Right ventricle myocardium superior (tissue), 1 donor: ENCODE measurements around the gene NAT8L. TPM values are rescaled to one million over a fixed set of nuclear protein-coding genes. Genes with fewer than 3 reads are reported as not detected.

Source experiments
- ATAC-seq: fragments of 200-7000 bp; cut with Tn5 transposase; one replicate; pipeline ENCODE4 v1.9.1; 2020; ENCODE audit warnings: mild to moderate bottlenecking; ENCODE audit not compliant: poor library complexity
- DNase-seq: peaks from one replicate; pipeline ENCODE4 v3.0.0-alpha.2; 2020
- intact Hi-C: fragments of 100-400 bp; cut with DNase I; formaldehyde crosslinking; loops from one replicate; pipeline ENCODE4 v1.11.2; 2022
- total RNA-seq: library from RNA; stranded (reverse); fragmentation: NEBNext Ultra II Directional; extraction: Animal tissue kit (Norgen Biotek cat#: 25700); gene quantifications from one replicate; pipeline ENCODE4 v1.2.1, GENCODE V29; 2021
- donor health status: DM: no; HTN: yes; CAD: no; lungs with severe emphysema.

NAT8L gene
- total RNA-seq, 1 donor from 2014 or later, result 1.00 TPM

DNA sequence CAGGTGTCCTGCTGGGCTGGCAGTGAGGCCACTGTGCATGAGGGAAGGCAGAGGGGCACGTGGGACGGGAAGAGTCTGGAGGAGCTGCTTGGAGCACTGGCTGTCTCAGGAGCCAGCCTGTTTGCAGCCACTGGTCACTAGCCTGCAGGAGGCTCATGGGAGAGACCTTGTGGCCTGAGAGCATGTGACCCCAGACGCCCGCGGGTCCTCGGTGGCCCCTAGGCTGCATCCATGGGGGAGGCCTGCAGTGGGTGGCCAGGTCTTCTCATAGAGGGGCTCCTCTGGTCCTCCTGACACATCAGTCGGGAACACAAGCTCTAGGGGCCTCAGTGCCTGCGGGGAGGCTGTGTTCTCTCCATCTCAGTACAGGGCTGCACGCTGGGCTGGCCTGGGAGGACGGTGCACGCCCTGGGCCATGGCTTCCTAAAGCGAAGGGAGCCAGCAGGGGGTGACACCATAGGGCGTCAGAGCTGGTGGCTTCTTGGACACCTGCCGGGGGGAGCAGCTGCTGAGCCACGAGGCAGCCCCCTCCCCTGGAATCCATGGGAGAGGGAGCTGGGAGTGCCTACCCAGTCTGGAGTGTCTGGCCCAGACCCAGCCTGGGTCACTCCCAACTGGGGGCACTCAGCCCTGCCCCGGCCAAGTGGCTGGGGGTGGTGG, 12.3 kb downstream of the NAT8L start:
- DNase-seq (peak; percentile 29), ATAC-seq (no peak)
- intact Hi-C loops, result no loop called here

DNA sequence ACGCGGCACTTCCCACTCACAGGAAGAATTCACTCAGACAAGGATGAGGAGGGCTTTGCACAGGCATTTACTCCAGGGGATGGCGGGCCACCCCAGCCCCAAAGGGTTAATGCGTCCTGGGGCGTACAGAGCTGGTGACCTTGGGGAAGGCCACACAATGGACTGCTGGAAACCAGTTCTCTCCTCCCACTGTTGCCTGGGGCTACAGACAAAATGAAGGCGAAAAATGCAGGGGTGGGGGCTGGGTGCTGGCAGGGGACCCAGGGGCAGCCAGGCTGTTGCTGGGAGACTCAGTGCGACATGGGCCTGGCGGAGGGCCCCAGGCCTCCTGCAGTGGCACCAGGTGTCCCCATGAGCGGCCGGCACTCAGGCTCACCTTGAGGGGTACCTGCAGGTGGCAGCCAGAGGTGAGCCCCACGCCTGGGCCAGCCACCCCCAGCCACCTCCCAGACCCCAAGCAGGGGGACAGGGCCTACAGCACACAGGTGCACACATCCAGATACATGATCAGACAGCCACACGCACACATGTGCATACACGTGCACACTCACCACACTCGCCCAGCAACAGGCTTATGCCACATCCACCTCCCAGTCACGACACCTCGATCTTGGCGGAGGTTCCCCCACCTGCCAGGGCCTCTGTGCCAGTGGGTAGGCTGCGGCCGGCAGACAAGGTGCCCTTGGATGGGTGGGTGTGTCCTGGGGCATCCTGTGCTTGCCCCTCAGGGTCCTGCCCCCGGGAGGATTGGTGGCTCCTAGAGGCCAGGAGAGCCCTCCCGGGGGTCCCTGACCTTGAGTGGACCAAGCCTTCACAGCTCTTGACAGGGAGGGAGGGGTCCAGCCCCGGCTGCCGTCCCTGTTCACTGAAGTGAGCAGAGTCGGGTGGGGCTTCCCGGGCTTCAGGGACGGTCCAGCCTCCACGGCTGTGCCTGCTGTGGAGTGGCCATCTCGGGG, 13.1 kb downstream of the NAT8L start:
- ATAC-seq, result no peak
- peak; percentile 33 for DNase-seq

DNA sequence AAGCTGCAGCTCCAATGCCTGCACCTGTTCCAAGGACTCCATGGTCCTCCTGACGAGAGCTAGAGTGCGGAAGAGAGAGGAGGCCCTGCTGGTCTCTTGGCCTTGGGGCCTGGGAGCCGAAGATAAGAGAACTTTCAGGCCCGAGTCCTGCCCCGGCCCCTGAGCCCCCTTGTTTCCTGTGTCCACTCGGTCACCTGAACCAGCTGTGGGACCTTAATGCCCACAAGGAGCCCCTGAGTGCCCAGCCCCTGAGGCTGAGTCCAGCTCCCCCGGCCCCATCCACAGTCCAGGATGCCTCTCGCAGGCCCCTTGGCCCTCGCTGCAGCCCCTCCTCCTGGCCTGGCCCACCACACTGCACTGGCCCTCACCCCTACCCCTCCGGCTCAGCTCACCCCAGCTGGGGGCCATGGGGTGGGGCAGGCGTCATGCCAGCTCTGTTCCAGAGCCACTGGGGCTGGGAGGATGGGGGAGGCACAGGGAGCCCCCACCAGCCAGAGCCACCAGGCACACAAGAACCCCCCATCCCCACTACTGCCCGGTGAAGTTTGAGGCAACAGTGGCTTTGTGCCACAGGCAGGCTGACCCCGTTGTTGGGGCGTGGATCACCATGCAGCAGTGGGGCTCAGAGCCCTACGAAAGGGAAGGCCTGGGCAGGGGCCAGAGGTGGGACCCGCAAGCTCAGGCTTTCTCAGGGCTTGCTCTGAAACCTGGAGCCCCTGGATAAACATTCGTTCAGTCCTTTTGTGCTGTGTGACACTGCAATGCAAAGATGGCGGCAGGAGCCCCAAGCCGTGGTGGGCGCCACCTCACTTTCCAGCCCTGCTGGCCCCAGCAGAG, 14.1 kb downstream of the NAT8L start:
- DNase-seq, result no peak
- no peak for ATAC-seq
- intact Hi-C loops, result no loop called here

More for the DNA sequence above, 13.1 kb downstream of the NAT8L start:
- intact Hi-C loops, result no loop called here

DNA sequence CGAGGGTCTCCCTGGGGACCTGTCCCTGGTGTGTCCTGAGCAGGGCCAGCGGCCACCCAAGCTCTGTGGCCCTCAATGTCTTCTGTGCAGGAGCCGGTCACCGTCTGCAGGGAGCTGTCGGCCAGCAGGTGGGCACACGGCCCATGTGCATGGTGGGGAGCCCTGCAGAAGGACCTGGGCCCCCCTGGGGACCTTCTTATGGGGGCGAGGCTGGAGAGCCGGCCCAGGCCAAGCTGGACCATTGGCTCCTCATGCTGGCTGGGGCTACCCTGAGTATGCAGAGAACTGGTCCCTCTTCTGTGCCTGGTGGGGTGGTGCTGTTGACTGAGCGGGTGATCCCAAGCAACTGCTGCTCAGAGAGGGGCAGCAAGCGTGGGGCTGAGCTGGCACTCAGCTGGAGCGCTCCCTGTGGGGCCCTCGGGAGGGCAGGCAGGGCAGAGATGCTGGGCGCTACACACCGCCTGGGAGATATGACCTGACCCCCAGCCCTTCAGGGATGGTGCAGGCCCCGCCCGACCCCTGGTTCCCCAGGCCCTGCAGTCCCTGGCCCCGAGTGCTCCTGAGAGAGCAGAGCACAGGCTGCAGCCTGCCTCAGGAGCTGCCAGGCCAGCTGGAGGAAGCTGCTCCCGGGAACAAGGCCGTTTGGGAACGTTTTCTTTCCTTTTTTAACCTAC, 14.8 kb downstream of the NAT8L start:
- ATAC-seq (no peak), DNase-seq (no peak)
- intact Hi-C loops, result no loop called here

DNA sequence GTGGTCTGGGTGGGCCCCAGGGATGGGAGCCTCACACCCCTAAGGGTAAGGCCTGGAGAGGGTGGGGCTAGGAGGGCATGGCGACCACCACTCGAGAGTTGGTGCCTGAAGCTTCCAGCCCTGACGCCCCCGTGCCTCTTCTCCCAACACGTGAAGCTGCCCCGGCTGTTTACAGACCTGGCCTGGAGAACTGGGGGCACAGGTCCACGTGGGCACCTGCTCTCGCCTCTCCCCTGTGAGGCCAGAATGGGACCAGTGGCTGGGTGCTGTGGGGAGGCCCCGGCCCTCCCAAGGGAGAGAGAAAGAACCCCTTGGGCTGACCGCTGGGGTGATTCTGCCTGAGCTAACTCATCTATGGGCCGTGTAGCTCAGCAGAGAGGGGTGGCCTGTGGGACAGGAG, 15.5 kb downstream of the NAT8L start:
- intact Hi-C loops, result no loop called here

DNA sequence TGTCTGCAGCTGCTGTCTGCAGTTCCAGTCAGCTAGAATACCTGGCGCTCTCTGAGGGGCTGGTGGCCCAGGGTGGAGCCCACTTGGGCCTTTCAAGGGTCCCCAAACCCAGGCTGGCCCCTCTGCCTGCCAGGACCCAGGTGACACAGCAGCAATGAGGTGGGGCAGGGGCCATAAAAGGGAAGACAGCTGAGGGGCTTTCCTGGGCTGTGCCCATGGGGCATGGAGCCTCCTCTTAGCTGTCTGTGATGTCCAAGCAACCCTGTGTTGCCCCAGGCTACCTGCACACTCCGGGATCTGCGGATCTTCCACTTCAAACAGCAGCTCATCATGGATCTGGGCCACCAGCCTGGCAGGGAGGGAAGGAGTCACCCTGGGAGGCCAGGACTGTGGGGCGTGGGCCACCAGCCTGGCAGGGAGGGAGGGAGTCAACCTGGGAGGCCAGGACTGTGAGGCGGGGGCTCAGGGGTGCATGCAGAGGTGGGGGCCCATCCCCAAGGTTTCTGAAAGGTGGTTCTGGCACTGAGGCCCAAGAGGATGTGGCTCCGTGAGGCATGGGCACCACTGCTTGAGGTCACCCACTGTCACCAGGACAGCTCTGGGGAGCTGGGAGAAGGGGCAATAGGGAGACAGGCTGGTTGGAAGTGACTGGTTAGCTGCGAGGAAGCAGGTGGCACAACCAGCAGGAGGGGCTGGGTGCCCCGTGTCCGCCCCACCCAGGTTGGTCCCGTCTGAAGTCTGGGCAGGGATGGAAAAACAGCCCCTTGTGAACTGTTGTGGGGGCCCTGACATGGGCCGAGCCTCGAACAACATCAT, 16.3 kb downstream of the NAT8L start:
- ATAC-seq, result no peak
- intact Hi-C loops, result no loop called here
- DNase-seq, result no peak

More for the DNA sequence above, 15.5 kb downstream of the NAT8L start:
- ATAC-seq (no peak), DNase-seq (no peak)

DNA sequence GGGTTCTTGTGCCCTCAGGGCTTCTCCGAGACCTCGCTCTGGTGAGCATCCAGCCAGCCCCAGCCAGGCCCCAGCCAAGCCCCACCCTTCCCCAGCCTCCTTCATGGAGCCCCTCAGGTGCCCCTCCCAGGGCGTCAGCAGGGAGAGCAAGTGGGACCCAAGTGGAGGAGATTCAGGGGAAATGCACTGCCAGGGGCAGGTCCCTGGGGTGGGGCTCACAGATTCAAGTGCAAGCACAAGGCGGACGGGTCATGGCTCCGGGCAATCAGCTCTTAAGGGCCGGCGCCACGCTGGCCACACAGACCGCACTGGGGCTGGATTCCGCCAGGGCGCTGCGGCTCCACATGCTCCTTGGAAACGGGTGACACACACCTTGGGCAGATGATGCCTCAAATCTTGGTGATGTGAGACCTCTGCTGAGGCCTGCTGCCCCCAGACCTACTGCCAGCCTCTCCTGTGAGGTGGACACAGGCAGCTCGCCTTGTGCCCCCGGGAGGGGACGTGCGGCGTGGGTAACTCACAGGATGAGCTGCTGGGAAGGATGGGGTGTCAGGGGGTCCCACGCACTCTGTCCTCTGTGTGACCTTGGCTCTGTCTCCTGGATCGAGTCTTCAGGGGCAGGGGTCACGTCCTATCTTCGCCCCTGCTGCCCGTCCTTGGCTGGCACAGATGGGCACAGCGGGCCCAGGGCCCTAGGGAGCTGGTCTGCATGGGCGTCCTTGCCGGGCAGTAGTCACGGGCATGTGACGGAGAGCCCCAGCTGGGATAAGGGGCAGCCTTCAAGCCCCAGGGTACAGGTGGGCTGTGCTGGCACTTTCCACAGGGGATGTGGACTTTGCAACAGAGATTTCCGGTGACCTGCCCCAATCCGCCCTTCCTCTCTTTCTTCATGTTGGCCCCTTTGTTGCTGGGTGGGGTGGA, 17.1 kb downstream of the NAT8L start:
- ATAC-seq (no peak), DNase-seq (no peak)
- intact Hi-C loops, result no loop called here

DNA sequence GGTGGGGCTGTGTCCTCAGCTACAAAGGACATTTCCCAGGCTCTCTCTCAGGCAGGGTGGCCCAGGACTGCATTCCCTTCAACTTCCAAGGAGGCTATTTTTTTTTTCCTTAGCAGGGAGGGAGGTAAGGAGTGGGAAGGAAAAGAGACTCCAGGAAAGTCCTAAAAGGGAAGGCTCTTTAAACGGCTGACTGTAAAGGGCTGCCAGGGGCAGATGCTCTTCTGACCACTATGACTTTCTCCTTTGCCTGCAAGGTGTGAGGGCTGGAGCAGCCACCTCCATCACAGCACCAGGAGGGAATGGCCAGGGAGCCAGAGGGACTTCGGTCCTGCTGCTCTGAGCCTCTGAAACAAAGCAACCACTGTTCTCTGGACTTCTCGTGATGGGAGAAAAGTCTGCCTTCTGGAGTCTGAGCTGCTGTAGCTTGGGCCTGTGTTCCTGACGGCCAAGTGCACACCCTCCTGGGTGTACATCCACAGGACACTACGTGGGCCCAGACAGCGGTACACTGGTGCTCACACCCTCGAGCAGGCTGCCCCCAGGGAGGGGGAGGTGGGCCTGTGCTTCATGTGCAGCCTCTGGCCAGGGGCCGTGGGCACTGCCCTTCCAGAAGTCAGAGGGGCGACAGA, 17.9 kb downstream of the NAT8L start:
- ATAC-seq (no peak), DNase-seq (no peak)
- intact Hi-C loops, result no loop called here

DNA sequence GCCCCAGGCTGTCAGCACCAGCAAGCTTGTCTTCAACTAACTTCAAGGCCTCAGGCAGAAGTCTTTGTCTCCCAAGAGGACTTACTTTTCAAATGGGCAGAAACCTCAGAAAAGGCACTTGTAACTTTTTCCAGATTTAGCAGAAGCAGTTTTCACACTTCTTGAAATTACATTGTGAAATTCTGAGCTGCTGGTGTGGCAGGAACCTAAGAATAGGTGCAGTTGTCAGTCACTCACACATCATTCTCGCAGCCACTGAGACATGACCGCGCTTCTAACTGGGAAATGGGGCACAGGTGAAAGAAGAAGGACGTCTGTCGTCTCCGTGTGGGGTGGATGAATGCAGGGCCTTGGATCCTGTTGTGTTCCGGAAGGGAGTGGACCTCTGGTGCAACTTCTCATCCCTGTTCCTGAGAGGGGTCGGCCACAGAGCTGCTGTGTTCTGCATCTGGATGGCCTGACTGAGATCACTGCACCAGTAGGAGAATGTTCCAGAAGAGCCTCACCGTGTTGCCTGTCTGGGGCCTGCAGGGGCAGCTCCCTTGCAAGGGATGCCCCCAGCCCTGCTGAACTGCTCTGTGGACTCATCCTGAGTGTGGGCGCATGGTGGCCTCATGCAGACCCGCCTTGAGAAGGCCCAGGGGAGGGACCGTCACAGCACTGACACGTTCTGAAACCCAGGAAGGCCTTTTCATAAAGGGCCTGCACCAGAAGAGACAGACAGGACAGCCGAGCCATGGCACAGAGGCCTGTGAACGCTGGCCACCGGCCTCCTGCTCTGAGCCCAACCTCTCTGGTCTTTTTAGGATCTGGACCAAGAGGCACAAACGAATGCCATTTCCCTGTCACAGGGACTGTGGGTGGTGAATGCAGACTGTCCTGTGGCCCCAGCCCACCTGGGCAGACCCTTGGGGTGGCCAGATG, 18.7 kb downstream of the NAT8L start:
- intact Hi-C loops, result no loop called here
- ATAC-seq (no peak), DNase-seq (no peak)

DNA sequence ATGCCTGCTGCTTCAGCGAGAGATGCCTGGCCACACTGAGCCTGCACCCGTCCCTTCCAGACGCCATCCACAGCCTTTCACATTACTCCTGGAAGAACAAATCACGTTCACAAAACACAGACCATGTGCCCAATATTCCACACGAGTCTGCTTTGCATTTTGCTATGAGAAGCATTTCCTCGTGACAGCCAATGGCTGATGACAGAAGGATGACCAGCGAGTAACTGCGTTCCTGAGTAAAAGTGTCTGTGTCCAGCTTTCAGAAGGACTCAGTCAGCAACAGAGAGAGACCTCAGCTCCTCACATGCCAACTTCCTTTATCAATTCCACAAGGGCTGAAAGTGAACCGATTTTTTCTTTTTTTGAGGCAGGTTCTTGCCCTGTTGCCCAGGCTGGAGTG, 19.5 kb downstream of the NAT8L start:
- no peak for ATAC-seq
- intact Hi-C loops, result no loop called here
- no peak for DNase-seq

DNA sequence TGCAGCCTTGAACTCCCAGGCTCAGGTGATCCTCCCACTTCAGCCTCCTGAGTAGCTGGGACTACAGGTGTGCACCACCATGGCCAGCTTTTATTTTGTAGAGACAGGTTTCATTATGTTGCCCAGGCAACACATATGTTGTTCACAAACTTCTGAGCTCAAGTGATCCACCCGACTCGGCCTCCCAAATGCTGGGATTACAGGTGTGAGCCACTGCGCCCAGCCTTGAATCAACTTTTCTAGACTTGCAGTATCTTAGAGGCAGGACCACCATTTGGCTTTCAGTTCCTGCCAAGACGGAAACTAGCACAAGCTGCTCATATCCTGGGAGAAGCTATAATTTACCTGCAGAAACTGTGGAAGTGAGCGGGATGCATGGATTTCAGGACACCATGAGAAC, 19.9 kb downstream of the NAT8L start:
- no peak for ATAC-seq
- no peak for DNase-seq
- intact Hi-C loops, result no loop called here

DNA sequence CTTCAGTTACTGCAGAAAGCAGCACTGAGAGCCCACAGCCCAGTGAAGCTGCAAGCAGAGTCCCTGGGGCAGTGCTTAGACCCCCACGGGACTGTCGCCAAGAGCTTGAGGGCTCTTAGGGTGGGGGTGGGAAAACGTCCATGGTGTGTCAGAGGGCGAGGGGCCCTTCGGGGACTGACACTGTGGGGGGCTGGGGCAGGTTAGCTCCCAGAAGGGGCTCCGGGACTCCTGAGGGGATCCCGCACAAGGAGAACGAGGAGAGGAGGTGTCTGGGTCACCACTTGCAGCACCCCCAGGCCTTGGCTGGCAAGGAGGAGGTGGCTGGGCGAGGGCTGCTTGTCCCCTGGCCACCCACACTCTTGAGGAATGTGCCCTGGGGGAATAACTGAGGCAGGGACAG, 20.8 kb downstream of the NAT8L start:
- no peak for ATAC-seq
- DNase-seq, result no peak
- intact Hi-C loops, result no loop called here

DNA sequence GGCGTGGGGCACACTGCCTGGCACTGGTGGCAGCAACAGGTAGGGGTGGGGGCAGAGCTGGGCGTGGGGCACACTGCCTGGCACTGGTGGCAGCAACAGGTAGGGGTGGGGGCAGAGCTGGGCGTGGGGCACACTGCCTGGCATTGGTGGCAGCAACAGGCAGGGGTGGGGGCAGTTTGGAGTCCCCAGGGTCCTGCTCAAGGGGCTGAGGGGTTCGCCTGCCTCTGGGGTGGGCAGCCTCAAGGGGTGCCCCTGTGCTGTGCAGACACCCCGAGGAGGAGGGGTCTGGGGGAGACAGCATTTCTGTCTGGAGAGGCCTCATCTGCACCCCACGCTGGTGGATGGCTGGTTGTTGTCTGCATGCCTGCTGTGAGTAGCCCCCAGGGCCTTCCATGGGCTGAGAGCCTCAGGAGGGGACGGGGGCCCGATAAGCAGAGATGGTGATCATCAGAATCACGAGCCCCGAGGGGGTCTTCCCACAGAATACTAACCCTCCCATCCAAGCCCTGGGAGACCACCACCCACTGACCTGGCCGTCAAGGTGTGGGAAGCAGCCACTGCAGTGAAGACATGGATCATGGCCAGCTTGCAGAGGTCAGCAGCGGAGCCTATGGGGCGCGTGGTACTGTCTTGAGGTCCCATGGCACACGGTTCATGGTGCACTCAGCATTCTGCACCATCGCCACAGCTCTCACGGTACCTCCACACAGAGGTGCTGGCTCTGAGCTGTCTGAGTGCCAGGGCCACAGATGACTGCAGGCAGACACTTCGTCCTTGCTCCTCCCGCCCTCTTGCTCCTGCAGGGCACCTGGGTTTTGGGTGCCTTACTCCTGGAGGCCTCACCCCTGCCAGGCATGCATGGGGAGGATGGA, 21.5 kb downstream of the NAT8L start:
- no peak for DNase-seq
- peak; percentile 27 for ATAC-seq
- intact Hi-C loops, result no loop called here

DNA sequence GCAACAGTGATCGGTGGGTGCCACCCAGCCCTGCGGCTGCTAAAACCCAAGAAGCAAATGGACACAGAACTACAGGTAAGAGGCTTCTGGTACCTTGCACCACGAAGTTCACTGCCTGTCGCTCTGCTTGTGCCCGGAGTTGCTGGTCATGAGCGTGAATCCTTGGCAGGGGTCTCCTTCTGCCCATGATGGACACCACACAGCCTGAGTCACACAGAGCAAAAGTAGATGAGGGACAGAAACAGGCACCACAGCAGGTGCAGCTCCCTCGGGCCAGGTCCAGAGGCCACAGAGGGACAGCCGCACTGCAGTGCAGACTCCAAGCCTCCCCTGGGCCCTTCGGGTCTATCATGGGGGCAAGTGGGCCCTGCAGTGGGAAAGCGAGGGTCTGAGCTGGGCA, 22.4 kb downstream of the NAT8L start:
- no peak for ATAC-seq
- intact Hi-C loops, result no loop called here
- DNase-seq, result no peak

DNA sequence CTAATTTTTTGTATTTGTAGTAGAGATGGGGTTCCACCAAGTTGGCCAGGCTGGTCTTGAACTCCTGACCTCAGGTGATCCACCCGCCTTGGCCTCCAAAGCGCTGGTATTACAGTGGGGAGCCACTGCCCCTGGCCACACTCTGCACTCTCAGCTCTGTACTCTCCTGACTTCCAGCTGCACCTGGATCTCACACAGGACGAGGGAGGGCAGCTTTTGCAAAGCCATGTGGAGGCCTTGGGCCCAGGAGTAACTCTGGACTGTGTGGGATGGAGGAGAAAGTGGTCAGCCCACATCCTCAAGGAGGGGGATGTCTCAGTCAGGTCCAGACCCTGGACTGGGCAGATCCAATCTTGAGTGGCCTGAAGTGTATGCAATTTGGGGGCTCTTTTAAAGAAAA, 23.0 kb downstream of the NAT8L start:
- no peak for ATAC-seq
- no peak for DNase-seq
- intact Hi-C loops, result no loop called here
